Rectal smooth muscle tissue (tissue), 1 donor: ENCODE data around the gene EFHC2.

ENCODE experiments used
- H3K27ac ChIP-seq: one replicate; pipeline ENCODE4 v1.7.0; 2013; ENCODE audit warnings: low read depth, low read length, inconsistent platforms
- H3K27me3 ChIP-seq: one replicate; pipeline ENCODE4 v1.7.0; 2013; ENCODE audit warnings: low read length; ENCODE audit not compliant: control insufficient read depth, insufficient read depth
- H3K36me3 ChIP-seq: one replicate; pipeline ENCODE4 v1.7.0; 2013; ENCODE audit warnings: low read length; ENCODE audit not compliant: control insufficient read depth, insufficient read depth
- H3K4me1 ChIP-seq: one replicate; pipeline ENCODE4 v1.7.0; 2013; ENCODE audit warnings: low read length; ENCODE audit not compliant: control insufficient read depth, insufficient read depth
- H3K4me3 ChIP-seq: one replicate; pipeline ENCODE4 v1.7.0; 2013; ENCODE audit warnings: low read length
- H3K9ac ChIP-seq: one replicate; pipeline ENCODE4 v1.7.0; 2013; ENCODE audit warnings: low read length

Gene EFHC2

GRCh38 chrX:44105228-44105913, 238.1 kb downstream of the EFHC2 start:
- Histone ChIP-seq H3K36me3 (no peaks in the 10 kb centered on the region), H3K9ac (no peak overlapping the region), H3K27me3 (peaks cover 1% of the 10 kb centered on the region), H3K4me1 (no peaks in the 10 kb centered on the region), H3K27ac (no peak overlapping the region), H3K4me3 (no peak overlapping the region)

DNA sequence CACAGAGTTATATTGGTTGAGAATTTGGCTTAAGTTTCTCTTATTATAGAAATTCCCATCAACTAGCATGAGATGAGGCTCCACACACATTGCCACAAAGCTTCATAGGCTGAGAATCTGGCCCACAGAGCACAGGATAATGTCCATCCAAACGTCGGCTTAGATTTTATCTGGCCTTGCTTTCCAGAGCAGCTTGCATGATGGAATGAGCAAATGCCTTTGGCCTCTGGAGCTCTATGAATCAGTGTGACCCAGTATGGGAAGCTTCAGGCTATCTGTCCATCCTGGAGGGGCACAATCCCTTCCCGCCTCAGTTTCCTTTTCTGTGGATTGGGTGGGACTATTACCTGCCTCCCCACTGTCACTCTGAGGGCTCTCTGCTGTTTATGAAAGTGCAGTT, 238.8 kb downstream of the EFHC2 start:
- Histone ChIP-seq H3K27me3 (peaks cover 8% of the 10 kb centered on the region), H3K4me1 (no peaks in the 10 kb centered on the region), H3K4me3 (no peak overlapping the region), H3K36me3 (no peaks in the 10 kb centered on the region), H3K9ac (no peak overlapping the region), H3K27ac (no peak overlapping the region)

- Histone ChIP-seq H3K9ac (no peak overlapping the region), H3K27ac (no peak overlapping the region), H3K36me3 (no peaks in the 10 kb centered on the region), H3K27me3 (peaks cover 8% of the 10 kb centered on the region), H3K4me3 (no peak overlapping the region), H3K4me1 (no peaks in the 10 kb centered on the region)
Measured at GRCh38 chrX:44101281-44101680, 242.2 kb downstream of the EFHC2 start.

GRCh38 chrX:44099366-44099765, 244.1 kb downstream of the EFHC2 start:
- no peak overlapping the region for H3K4me3 ChIP-seq

More at GRCh38 chrX:44099366-44099765, 244.1 kb downstream of the EFHC2 start:
- Histone ChIP-seq H3K36me3 (no peaks in the 10 kb centered on the region), H3K4me1 (no peaks in the 10 kb centered on the region), H3K9ac (no peak overlapping the region), H3K27ac (no peak overlapping the region), H3K27me3 (peaks cover 8% of the 10 kb centered on the region)
